NCI-H524 treated with DMSO at 0.1 percent for 48 hours (cell line): ENCODE measurements around the gene LIF.
"Not testable (repeated sequence)": the region's sequence is repeated elsewhere in the genome, so short reads cannot be mapped to it uniquely, and the experiment has no call there.

Experiments used
- DNase-seq: peaks from one replicate; lab custom pipeline; 2025; lab: John Stamatoyannopoulos, UW

Gene LIF

GRCh38 chr22:30241576-30242371 is 4.8 kb downstream of the LIF start:
- DNase-seq: no peak

GRCh38 chr22:30240541-30241417 is 5.8 kb downstream of the LIF start:
- no peak for DNase-seq

GRCh38 chr22:30239488-30240405 is 6.8 kb downstream of the LIF start:
- DNase-seq: no peak

GRCh38 chr22:30238661-30239487 is 7.7 kb downstream of the LIF start:
- no peak for DNase-seq

GRCh38 chr22:30238136-30238535 is 8.4 kb downstream of the LIF start:
- no peak for DNase-seq

- DNase-seq: no peak
These were observed 9.7 kb downstream of the LIF start for GRCh38 chr22:30236875-30237274.

- DNase-seq: no peak
These were observed 10.8 kb downstream of the LIF start for GRCh38 chr22:30235687-30236170.

GRCh38 chr22:30234786-30235470 is 11.6 kb downstream of the LIF start:
- DNase-seq: peak; percentile 76

GRCh38 chr22:30234325-30234724 is 12.2 kb downstream of the LIF start:
- DNase-seq: not testable (repeated sequence)

GRCh38 chr22:30233582-30233981 is 13.0 kb downstream of the LIF start:
- no peak for DNase-seq

GRCh38 chr22:30232716-30233218 is 13.8 kb downstream of the LIF start:
- no peak for DNase-seq

- DNase-seq: no peak
These were observed 15.6 kb downstream of the LIF start for GRCh38 chr22:30230787-30231461.

GRCh38 chr22:30230330-30230729 is 16.2 kb downstream of the LIF start:
- no peak for DNase-seq

GRCh38 chr22:30228509-30229359 is 17.8 kb downstream of the LIF start:
- DNase-seq: no peak

GRCh38 chr22:30227438-30228228 is 18.9 kb downstream of the LIF start:
- no peak for DNase-seq

- no peak for DNase-seq
These were observed 20.2 kb downstream of the LIF start for GRCh38 chr22:30226192-30226832.

GRCh38 chr22:30225220-30225927 is 21.2 kb downstream of the LIF start:
- no peak for DNase-seq
